ENCODE results near the gene ANKHD1.
"Not testable (repeated sequence)": the region's sequence is repeated elsewhere in the genome, so short reads cannot be mapped to it uniquely, and the experiment has no call there.

Gene ANKHD1

GRCh38 chr5:140432212-140432611, 30.6 kb downstream of the ANKHD1 start:
- DNase-seq: no peak

GRCh38 chr5:140432916-140433315, 31.3 kb downstream of the ANKHD1 start:
- DNase-seq: peak; percentile 21

- DNase-seq: not testable (repeated sequence)
These were observed 55.7 kb downstream of the ANKHD1 start for GRCh38 chr5:140457368-140457767.

- no peak for DNase-seq
These were observed 65.5 kb downstream of the ANKHD1 start for GRCh38 chr5:140466981-140467742.

- DNase-seq: no peak
These were observed 66.6 kb downstream of the ANKHD1 start for GRCh38 chr5:140468188-140468587.

GRCh38 chr5:140469259-140469658, 67.6 kb downstream of the ANKHD1 start:
- DNase-seq: no peak

GRCh38 chr5:140480310-140481014, 78.8 kb downstream of the ANKHD1 start:
- DNase-seq: no peak

- no peak for DNase-seq
These were observed 80.1 kb downstream of the ANKHD1 start for GRCh38 chr5:140481758-140482157.

GRCh38 chr5:140483055-140483454, 81.4 kb downstream of the ANKHD1 start:
- no peak for DNase-seq

GRCh38 chr5:140488141-140488540, 86.5 kb downstream of the ANKHD1 start:
- not testable (repeated sequence) for DNase-seq

GRCh38 chr5:140488914-140489313, 87.3 kb downstream of the ANKHD1 start:
- no peak for DNase-seq

GRCh38 chr5:140497897-140498296, 96.3 kb downstream of the ANKHD1 start:
- no peak for DNase-seq

- DNase-seq: no peak
These were observed 97.0 kb downstream of the ANKHD1 start for GRCh38 chr5:140498591-140498990.

- DNase-seq: no peak
These were observed 101.2 kb downstream of the ANKHD1 start for GRCh38 chr5:140502834-140503233.

- DNase-seq: no peak
These were observed 108.3 kb downstream of the ANKHD1 start for GRCh38 chr5:140509898-140510297.

- DNase-seq: no peak
These were observed 111.5 kb downstream of the ANKHD1 start for GRCh38 chr5:140513124-140513523.

- no peak for DNase-seq
These were observed 122.4 kb downstream of the ANKHD1 start for GRCh38 chr5:140524003-140524402.

- DNase-seq: no peak
These were observed 138.6 kb downstream of the ANKHD1 start for GRCh38 chr5:140540227-140540626.

GRCh38 chr5:140542972-140543371, 141.3 kb downstream of the ANKHD1 start:
- no peak for DNase-seq

- no peak for DNase-seq
These were observed 143.4 kb downstream of the ANKHD1 start for GRCh38 chr5:140544986-140545385.

- no peak for DNase-seq
These were observed 144.0 kb downstream of the ANKHD1 start for GRCh38 chr5:140545606-140546005.

GRCh38 chr5:140546851-140547507, 145.3 kb downstream of the ANKHD1 start:
- DNase-seq: no peak

GRCh38 chr5:140547508-140548299, 146.1 kb downstream of the ANKHD1 start, which contains the start of gene EIF4EBP3:
EIF4EBP3 (plus strand) TSS chr5:140547662; CDS start chr5:140547738, 76 bp downstream.
- peak; percentile 96 for DNase-seq

All from hematopoietic multipotent progenitor cell treated with erythropoietin and hydrocortisone succinate and interleukin-3 and kit ligand, for 4 days (in vitro differentiated cells).